ENCODE results near the gene SMG9.

SMG9 gene

DNA sequence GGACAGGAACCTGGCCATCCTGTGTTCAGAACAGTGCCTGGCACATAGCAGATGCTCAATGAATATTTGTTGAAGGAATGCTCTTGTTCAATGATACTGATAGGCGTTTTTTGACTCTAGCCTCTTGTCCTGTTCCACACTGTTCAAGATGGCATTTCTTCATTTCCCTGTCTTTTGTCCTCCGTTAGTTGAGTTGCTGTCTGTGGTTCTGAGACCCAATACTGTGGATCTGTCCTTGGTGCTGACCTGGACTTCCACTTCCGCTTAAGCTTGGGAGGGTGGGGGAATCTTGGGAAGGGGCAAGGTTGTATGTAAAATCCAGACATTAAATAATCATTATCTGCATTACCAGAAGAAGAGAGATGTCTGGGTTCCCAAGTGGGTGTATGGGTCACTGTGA is 34.3 kb upstream of the SMG9 start:
- no peaks in the 10 kb centered on the region for H3K36me3 ChIP-seq
- no peak overlapping the region for H3K27ac ChIP-seq
- H3K27me3 ChIP-seq = peaks cover 0 to 3% of the 10 kb centered on the region in 2 donors
- no peak overlapping the region for H3K4me3 ChIP-seq
- H3K4me1 ChIP-seq = peaks cover 0 to 15% (median 7%) of the 10 kb centered on the region in 4 donors
- DNase-seq = no peak
- TF ChIP-seq, protein P1, sequence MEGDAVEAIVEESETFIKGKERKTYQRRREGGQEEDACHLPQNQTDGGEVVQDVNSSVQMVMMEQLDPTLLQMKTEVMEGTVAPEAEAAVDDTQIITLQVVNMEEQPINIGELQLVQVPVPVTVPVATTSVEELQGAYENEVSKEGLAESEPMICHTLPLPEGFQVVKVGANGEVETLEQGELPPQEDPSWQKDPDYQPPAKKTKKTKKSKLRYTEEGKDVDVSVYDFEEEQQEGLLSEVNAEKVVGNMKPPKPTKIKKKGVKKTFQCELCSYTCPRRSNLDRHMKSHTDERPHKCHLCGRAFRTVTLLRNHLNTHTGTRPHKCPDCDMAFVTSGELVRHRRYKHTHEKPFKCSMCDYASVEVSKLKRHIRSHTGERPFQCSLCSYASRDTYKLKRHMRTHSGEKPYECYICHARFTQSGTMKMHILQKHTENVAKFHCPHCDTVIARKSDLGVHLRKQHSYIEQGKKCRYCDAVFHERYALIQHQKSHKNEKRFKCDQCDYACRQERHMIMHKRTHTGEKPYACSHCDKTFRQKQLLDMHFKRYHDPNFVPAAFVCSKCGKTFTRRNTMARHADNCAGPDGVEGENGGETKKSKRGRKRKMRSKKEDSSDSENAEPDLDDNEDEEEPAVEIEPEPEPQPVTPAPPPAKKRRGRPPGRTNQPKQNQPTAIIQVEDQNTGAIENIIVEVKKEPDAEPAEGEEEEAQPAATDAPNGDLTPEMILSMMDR (IDR thresholded peaks at IDR 0.05) = no peak
- no peaks in the 10 kb centered on the region for H3K9me3 ChIP-seq
- intact Hi-C loops (cut with DNase I; ENCODE audit: low total_unique reads) = no loop called here

DNA sequence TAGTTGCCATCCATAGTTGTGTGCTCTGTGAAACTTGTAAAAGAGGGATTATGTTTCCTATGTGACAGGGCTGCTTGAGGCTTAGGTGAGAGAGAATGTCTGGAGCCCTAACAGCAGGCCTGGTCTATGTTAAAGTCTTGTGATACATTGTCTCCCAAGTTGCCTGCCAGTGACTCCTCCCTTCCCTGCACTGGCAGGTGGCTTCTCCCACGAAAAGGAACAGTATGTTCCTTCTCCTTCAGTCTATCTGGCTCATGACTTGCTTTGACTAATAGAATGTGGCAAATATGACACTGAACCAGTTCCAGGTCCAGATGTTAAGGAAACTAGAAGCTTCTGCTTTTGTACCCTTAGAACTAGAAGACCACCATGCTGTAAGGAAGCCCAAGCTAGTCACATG is 31.9 kb upstream of the SMG9 start:
- H3K9me3 ChIP-seq = no peaks in the 10 kb centered on the region
- peaks cover 0 to 14% of the 10 kb centered on the region in 2 donors for H3K27me3 ChIP-seq
- intact Hi-C loops (cut with DNase I; ENCODE audit: low total_unique reads) = no loop called here
- peaks cover 0 to 21% (median 7%) of the 10 kb centered on the region in 4 donors for H3K4me1 ChIP-seq
- H3K36me3 ChIP-seq = no peaks in the 10 kb centered on the region
- TF ChIP-seq, protein P1 (IDR thresholded peaks at IDR 0.05) = no peak
- no peak overlapping the region for H3K27ac ChIP-seq
- H3K4me3 ChIP-seq = no peak overlapping the region
- DNase-seq = no peak

GRCh38 chr19:43784981-43785808 is 30.4 kb upstream of the SMG9 start:
- no peak overlapping the region for H3K4me3 ChIP-seq
- H3K36me3 ChIP-seq = no peaks in the 10 kb centered on the region
- peaks cover 0 to 24% of the 10 kb centered on the region in 2 donors for H3K27me3 ChIP-seq
- peak in 1 of 2 donors; percentile 67 for DNase-seq
- H3K27ac ChIP-seq = no peak overlapping the region
- no peaks in the 10 kb centered on the region for H3K9me3 ChIP-seq
- intact Hi-C loops (cut with DNase I; ENCODE audit: low total_unique reads) = loop anchor here (2.0 kb wide), 1 partner anchor 40 kb away; no protein-coding TSS in a partner anchor
- H3K4me1 ChIP-seq = peaks cover 0 to 29% (median 7%) of the 10 kb centered on the region in 4 donors
- TF ChIP-seq, protein P1 (IDR thresholded peaks at IDR 0.05) = peak; percentile 92 to 99

GRCh38 chr19:43784241-43784980 is 29.6 kb upstream of the SMG9 start:
- peak in 1 of 2 donors; percentile 70 for DNase-seq
- H3K4me3 ChIP-seq = no peak overlapping the region
- peaks cover 0 to 29% of the 10 kb centered on the region in 2 donors for H3K27me3 ChIP-seq

GRCh38 chr19:43783636-43784035 is 28.9 kb upstream of the SMG9 start:
- TF ChIP-seq, protein P1 (IDR thresholded peaks at IDR 0.05) = no peak
- Histone ChIP-seq H3K9me3 (no peaks in the 10 kb centered on the region), H3K27me3 (peaks cover 0 to 35% of the 10 kb centered on the region in 2 donors), H3K36me3 (no peaks in the 10 kb centered on the region), H3K4me3 (no peak overlapping the region), H3K27ac (no peak overlapping the region), H3K4me1 (peaks cover 0 to 31% (median 7%) of the 10 kb centered on the region in 4 donors)
- intact Hi-C loops (cut with DNase I; ENCODE audit: low total_unique reads) = loop anchor here (2.0 kb wide), 1 partner anchor 39 kb away; no protein-coding TSS in a partner anchor
- no peak for DNase-seq

More at GRCh38 chr19:43784241-43784980, 29.6 kb upstream of the SMG9 start:
- TF ChIP-seq, protein P1 (IDR thresholded peaks at IDR 0.05) = no peak
- Histone ChIP-seq H3K36me3 (no peaks in the 10 kb centered on the region), H3K27ac (no peak overlapping the region), H3K9me3 (no peaks in the 10 kb centered on the region), H3K4me1 (peaks cover 0 to 31% (median 7%) of the 10 kb centered on the region in 4 donors)
- intact Hi-C loops (cut with DNase I; ENCODE audit: low total_unique reads) = loop anchor here (2.0 kb wide), 1 partner anchor 40 kb away; no protein-coding TSS in a partner anchor

All from tibial artery (tissue), 4 donors.